ENCODE measurements around the gene FANCC. TPM values are rescaled to one million over a fixed set of nuclear protein-coding genes. Genes with fewer than 3 reads are reported as not detected.

The FANCC gene
- total RNA-seq, 4 donors from 2014 or later = 13.8 to 32.2 (median 21.4) TPM

GRCh38 chr9:95193067-95193466 lies 124.4 kb downstream of the FANCC start:
- no peaks in the 10 kb centered on the region for H3K36me3 ChIP-seq
- H3K9me3 ChIP-seq = no peaks in the 10 kb centered on the region
- H3K4me3 ChIP-seq = no peak overlapping the region
- no peaks in the 10 kb centered on the region for H3K27me3 ChIP-seq
- no peak overlapping the region for H3K27ac ChIP-seq
- H3K4me1 ChIP-seq = peaks cover 0 to 9% (median 0%) of the 10 kb centered on the region in 4 donors
- TF ChIP-seq POLR2A (IDR thresholded peaks at IDR 0.05) = no peak
- TF ChIP-seq CTCF (IDR thresholded peaks at IDR 0.05) = peak in 1 of 6 experiments; percentile 10
- DNase-seq = no peak

DNA sequence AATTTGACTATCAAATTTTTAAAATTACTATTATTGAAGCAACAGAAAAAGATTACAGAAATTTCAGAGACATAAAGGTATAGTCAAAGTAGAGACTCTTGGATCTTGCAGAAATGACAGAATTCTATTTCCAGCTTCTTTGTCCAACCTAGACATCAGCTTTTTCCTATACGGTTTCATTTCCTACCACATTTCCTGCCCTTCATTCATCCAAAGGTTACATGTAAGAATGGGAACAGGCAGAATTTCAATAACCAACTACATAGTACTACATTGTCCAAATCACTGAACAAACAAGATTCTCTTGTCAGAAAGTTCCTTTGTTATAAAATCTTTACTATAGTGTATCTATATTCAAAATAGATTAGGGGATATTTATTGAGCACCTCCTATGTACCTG lies 124.9 kb downstream of the FANCC start:
- DNase-seq = no peak
- H3K36me3 ChIP-seq = no peaks in the 10 kb centered on the region
- H3K4me1 ChIP-seq = peaks cover 0 to 9% (median 0%) of the 10 kb centered on the region in 4 donors
- TF ChIP-seq CTCF (IDR thresholded peaks at IDR 0.05) (no peak), POLR2A (IDR thresholded peaks at IDR 0.05) (no peak)
- no peaks in the 10 kb centered on the region for H3K9me3 ChIP-seq
- H3K27ac ChIP-seq = no peak overlapping the region
- H3K27me3 ChIP-seq = no peaks in the 10 kb centered on the region
- no peak overlapping the region for H3K4me3 ChIP-seq

GRCh38 chr9:95190413-95190812 lies 127.1 kb downstream of the FANCC start:
- Histone ChIP-seq H3K9me3 (no peaks in the 10 kb centered on the region), H3K4me3 (no peak overlapping the region), H3K4me1 (peaks cover 0 to 9% (median 0%) of the 10 kb centered on the region in 4 donors), H3K27me3 (no peaks in the 10 kb centered on the region), H3K36me3 (no peaks in the 10 kb centered on the region), H3K27ac (peak overlapping the region in 2 of 4 donors; percentile 62 to 71)
- TF ChIP-seq CTCF (IDR thresholded peaks at IDR 0.05) (no peak), POLR2A (IDR thresholded peaks at IDR 0.05) (no peak)
- no peak for DNase-seq

GRCh38 chr9:95189251-95190098 lies 128.0 kb downstream of the FANCC start:
- Histone ChIP-seq H3K27me3 (no peaks in the 10 kb centered on the region), H3K27ac (peak overlapping the region in 3 of 4 donors; percentile 38 to 71 (median 62)), H3K4me1 (peaks cover 0 to 9% (median 0%) of the 10 kb centered on the region in 4 donors), H3K4me3 (no peak overlapping the region), H3K36me3 (no peaks in the 10 kb centered on the region), H3K9me3 (no peaks in the 10 kb centered on the region)
- TF ChIP-seq CTCF (IDR thresholded peaks at IDR 0.05) = no peak
- no peak for TF ChIP-seq POLR2A (IDR thresholded peaks at IDR 0.05)
- DNase-seq = no peak

DNA sequence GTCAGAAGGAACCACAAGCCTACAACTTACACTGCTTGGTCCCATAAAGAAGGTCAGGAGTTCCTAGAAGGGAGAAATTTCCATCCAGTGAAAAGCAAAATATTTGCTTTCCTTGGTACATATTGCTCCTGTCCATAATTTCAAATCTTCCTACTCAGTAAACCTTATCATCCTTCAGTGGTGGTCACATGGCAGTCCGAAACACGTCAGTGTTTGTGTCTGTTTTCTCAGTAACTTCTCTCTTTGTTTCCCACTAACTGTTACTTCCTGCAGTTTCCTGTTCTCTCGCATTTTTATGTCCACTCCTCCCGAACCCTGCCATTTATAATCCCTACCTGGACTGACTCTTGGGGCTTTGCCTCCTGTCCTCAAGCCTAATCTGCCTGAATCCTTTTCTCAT lies 129.1 kb downstream of the FANCC start:
- Histone ChIP-seq H3K9me3 (no peaks in the 10 kb centered on the region), H3K4me1 (peaks cover 0 to 9% (median 0%) of the 10 kb centered on the region in 4 donors), H3K27ac (peak overlapping the region in 1 of 4 donors; percentile 71), H3K36me3 (no peaks in the 10 kb centered on the region), H3K4me3 (no peak overlapping the region), H3K27me3 (no peaks in the 10 kb centered on the region)
- no peak for TF ChIP-seq POLR2A (IDR thresholded peaks at IDR 0.05)
- TF ChIP-seq CTCF (IDR thresholded peaks at IDR 0.05) = no peak
- no peak for DNase-seq
